OCI-LY1 (cell line): ENCODE results near the gene ADCY9.

Source experiments
- H2AFZ ChIP-seq: fragments of 200-600 bp; sonication (generic), shearing (Covaris generic); 2 replicates; pipeline ENCODE4 v1.6.0; 2014; ENCODE audit warnings: antibody characterized with exemption, mild to moderate bottlenecking, low read length
- H3F3A ChIP-seq: fragments of 200-600 bp; sonication (generic), shearing (Covaris generic); 2 replicates; pipeline ENCODE4 v1.6.0; 2014; ENCODE audit warnings: mild to moderate bottlenecking, antibody characterized with exemption, low read length, moderate library complexity; ENCODE audit not compliant: insufficient read depth
- H3K27ac ChIP-seq: fragments of 200-600 bp; sonication (generic); 2 replicates; pipeline ENCODE4 v1.5.1; 2014; ENCODE audit warnings: low read length, mixed run types, mild to moderate bottlenecking, low read depth; ENCODE audit not compliant: poor library complexity, severe bottlenecking
- H3K27me3 ChIP-seq: fragments of 200-600 bp; sonication (generic); 2 replicates; pipeline ENCODE4 v1.6.0; 2014; ENCODE audit warnings: antibody characterized with exemption, mild to moderate bottlenecking, low read length, moderate library complexity; ENCODE audit not compliant: insufficient read depth
- H3K36me3 ChIP-seq: fragments of 200-600 bp; sonication (generic); 2 replicates; pipeline ENCODE4 v1.6.1; 2014; ENCODE audit warnings: mild to moderate bottlenecking, antibody characterized with exemption, low read length, moderate library complexity, mixed read lengths; ENCODE audit not compliant: insufficient read depth
- H3K4me1 ChIP-seq: fragments of 200-600 bp; sonication (generic); 2 replicates; pipeline ENCODE4 v1.5.1; 2014; ENCODE audit warnings: mild to moderate bottlenecking, low read length, moderate library complexity; ENCODE audit not compliant: insufficient read depth, severe bottlenecking
- H3K4me2 ChIP-seq: fragments of 200-600 bp; sonication (generic), shearing (Covaris generic); 2 replicates; pipeline ENCODE4 v1.6.1; 2014; ENCODE audit warnings: low read length
- H3K4me3 ChIP-seq: fragments of 200-600 bp; sonication (generic); 2 replicates; pipeline ENCODE4 v1.5.1; 2014; ENCODE audit warnings: low read length, low read depth, mild to moderate bottlenecking, mixed read lengths; ENCODE audit not compliant: poor library complexity, severe bottlenecking
- H3K79me2 ChIP-seq: fragments of 200-600 bp; shearing (Covaris generic); 2 replicates; pipeline ENCODE4 v1.6.1; 2016; ENCODE audit warnings: mixed run types, low read length, mixed read lengths; ENCODE audit not compliant: insufficient read depth
- H3K9ac ChIP-seq: fragments of 200-600 bp; sonication (generic), shearing (Covaris generic); 2 replicates; pipeline ENCODE4 v1.6.1; 2014; ENCODE audit warnings: mild to moderate bottlenecking, low read length, mixed read lengths
- H3K9me2 ChIP-seq: fragments of 200-600 bp; sonication (generic), shearing (Covaris generic); 2 replicates; pipeline ENCODE4 v1.6.1; 2014; ENCODE audit warnings: low read depth, mild to moderate bottlenecking, low read length, mixed read lengths
- H3K9me3 ChIP-seq: fragments of 200-600 bp; shearing (Covaris generic); 2 replicates; pipeline ENCODE4 v1.6.1; 2014; ENCODE audit warnings: low read length, mixed read lengths
- H4K20me1 ChIP-seq: fragments of 200-600 bp; sonication (generic), shearing (Covaris generic); 2 replicates; pipeline ENCODE4 v1.6.0; 2016; ENCODE audit warnings: mild to moderate bottlenecking, low read length; ENCODE audit not compliant: insufficient read depth
- CTCF ChIP-seq: fragments of 200-600 bp; sonication (generic), shearing (Covaris generic); IDR thresholded peaks from 2 replicates; pipeline ENCODE4 v1.5.1; 2017; ENCODE audit warnings: mild to moderate bottlenecking, antibody characterized with exemption, low read length, moderate library complexity, mixed read lengths
- EZH2 ChIP-seq: fragments of 200-600 bp; sonication (generic), shearing (Covaris generic); IDR thresholded peaks from 2 replicates; pipeline ENCODE4 v1.8.0; 2017; ENCODE audit warnings: borderline replicate concordance, mixed run types, mild to moderate bottlenecking, antibody characterized with exemption, low read length, moderate library complexity, mixed read lengths

The ADCY9 gene

GRCh38 chr16:3982216-3982615, 134.0 kb downstream of the ADCY9 start:
- Histone ChIP-seq H3K9ac (no peak overlapping the region), H3K9me2 (no peaks in the 10 kb centered on the region), H3K79me2 (no peaks in the 10 kb centered on the region), H3K4me3 (no peak overlapping the region), H2AFZ (no peak overlapping the region), H3K9me3 (no peaks in the 10 kb centered on the region), H4K20me1 (no peaks in the 10 kb centered on the region), H3K36me3 (no peaks in the 10 kb centered on the region), H3K4me1 (no peaks in the 10 kb centered on the region), H3K27ac (no peak overlapping the region), H3F3A (no peaks in the 10 kb centered on the region), H3K27me3 (0 out of 2 replicates have a peak, but pooled peaks cover 2% of the 10 kb centered on the region), H3K4me2 (no peak overlapping the region)
- no peak for TF ChIP-seq CTCF
- TF ChIP-seq EZH2, result no peak

GRCh38 chr16:3980253-3981111, 135.8 kb downstream of the ADCY9 start:
- Histone ChIP-seq H3K36me3 (no peaks in the 10 kb centered on the region), H2AFZ (no peak overlapping the region), H3K4me2 (no peak overlapping the region), H3K4me1 (no peaks in the 10 kb centered on the region), H3K27ac (no peak overlapping the region), H4K20me1 (no peaks in the 10 kb centered on the region), H3K9ac (no peak overlapping the region), H3K4me3 (no peak overlapping the region), H3K9me3 (no peaks in the 10 kb centered on the region), H3K9me2 (no peaks in the 10 kb centered on the region), H3F3A (no peaks in the 10 kb centered on the region), H3K27me3 (0 out of 2 replicates have a peak, but pooled peaks cover 4% of the 10 kb centered on the region), H3K79me2 (no peaks in the 10 kb centered on the region)
- TF ChIP-seq EZH2 (no peak), CTCF (no peak)

GRCh38 chr16:3979518-3979917, 136.7 kb downstream of the ADCY9 start:
- Histone ChIP-seq H3K4me1 (no peaks in the 10 kb centered on the region), H3K36me3 (no peaks in the 10 kb centered on the region), H3K9me2 (no peaks in the 10 kb centered on the region), H3K4me3 (no peak overlapping the region), H3K27ac (no peak overlapping the region), H3K9me3 (no peaks in the 10 kb centered on the region), H3F3A (no peaks in the 10 kb centered on the region), H4K20me1 (no peaks in the 10 kb centered on the region), H2AFZ (no peak overlapping the region), H3K79me2 (no peaks in the 10 kb centered on the region), H3K9ac (no peak overlapping the region), H3K4me2 (no peak overlapping the region), H3K27me3 (0 out of 2 replicates have a peak, but pooled peaks cover 4% of the 10 kb centered on the region)
- TF ChIP-seq CTCF (no peak), EZH2 (no peak)
